Transverse colon (tissue), 4 donors: Measurements from ENCODE around the gene TPK1.
"Not testable (repeated sequence)": the region's sequence is repeated elsewhere in the genome, so short reads cannot be mapped to it uniquely, and the experiment has no call there.

ENCODE experiments used
- EP300 ChIP-seq: sonication (generic); formaldehyde crosslinking; IDR thresholded peaks from one replicate; pipeline ENCODE4 v1.6.1; 2017; ENCODE audit warnings: antibody characterized with exemption, low read depth
- POLR2A ChIP-seq: fragments of 450-650 bp; IDR thresholded peaks from one replicate; pipeline ENCODE4 v1.6.1; 2016; ENCODE audit warnings: antibody characterized with exemption, mild to moderate bottlenecking, moderate library complexity
- POLR2AphosphoS5 ChIP-seq, 3 donors: sonication (generic); formaldehyde crosslinking; IDR thresholded peaks; one replicate each; pipeline ENCODE4 v1.6.1; 2016; ENCODE audit warnings: antibody characterized with exemption in 3 of 3
- TF ChIP-seq, protein P1 (sequence below), 5 experiments: fragments of 200-600 bp in 3 of 5; fragments of 450-650 bp in 2 of 5; sonication (generic) in 3 of 5; IDR thresholded peaks; 1 replicate in 2 of 5; 2 replicates in 3 of 5; pipeline ENCODE4 v1.5.1; 2016 to 2017; ENCODE audit warnings: antibody characterized with exemption in 5 of 5, inconsistent platforms in 3 of 5, mild to moderate bottlenecking in 2 of 5, moderate library complexity in 1 of 5

DNA sequence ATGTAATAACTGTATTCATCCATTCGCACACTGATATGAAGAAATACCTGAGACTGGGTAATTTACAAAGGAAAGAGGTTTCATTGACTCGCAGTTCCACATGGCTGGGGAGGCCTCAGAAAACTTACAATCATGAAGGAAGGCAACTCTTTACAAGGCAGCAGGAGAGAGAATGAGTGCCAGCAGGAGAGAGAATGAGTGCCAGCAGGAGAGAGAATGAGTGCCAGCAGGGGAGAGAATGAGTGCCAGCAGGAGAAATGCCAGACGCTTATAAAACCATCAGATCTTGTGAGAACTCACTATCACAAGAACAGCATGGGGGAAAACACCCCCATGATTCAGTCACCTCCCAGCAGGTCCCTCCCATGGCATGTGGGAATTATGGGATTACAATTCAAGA lies 58.0 kb downstream of the TPK1 start:
- TF ChIP-seq, protein P1, sequence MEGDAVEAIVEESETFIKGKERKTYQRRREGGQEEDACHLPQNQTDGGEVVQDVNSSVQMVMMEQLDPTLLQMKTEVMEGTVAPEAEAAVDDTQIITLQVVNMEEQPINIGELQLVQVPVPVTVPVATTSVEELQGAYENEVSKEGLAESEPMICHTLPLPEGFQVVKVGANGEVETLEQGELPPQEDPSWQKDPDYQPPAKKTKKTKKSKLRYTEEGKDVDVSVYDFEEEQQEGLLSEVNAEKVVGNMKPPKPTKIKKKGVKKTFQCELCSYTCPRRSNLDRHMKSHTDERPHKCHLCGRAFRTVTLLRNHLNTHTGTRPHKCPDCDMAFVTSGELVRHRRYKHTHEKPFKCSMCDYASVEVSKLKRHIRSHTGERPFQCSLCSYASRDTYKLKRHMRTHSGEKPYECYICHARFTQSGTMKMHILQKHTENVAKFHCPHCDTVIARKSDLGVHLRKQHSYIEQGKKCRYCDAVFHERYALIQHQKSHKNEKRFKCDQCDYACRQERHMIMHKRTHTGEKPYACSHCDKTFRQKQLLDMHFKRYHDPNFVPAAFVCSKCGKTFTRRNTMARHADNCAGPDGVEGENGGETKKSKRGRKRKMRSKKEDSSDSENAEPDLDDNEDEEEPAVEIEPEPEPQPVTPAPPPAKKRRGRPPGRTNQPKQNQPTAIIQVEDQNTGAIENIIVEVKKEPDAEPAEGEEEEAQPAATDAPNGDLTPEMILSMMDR (IDR thresholded peaks at IDR 0.05) = not testable (repeated sequence)
- TF ChIP-seq POLR2AphosphoS5 (IDR thresholded peaks at IDR 0.05); POLR2A; EP300: not testable (repeated sequence)
